Natural killer cell (primary cell): Measurements from ENCODE around the gene CDC42BPG. TPM values are rescaled to one million over a fixed set of nuclear protein-coding genes. Genes with fewer than 3 reads are reported as not detected.

ENCODE experiments used
- ATAC-seq, 3 donors: fragments of 150-1000 bp in 2 of 3; fragments of 200-7000 bp in 1 of 3; cut with Tn5 transposase; 1 replicate in 1 of 3; 2 replicates in 2 of 3; pipeline ENCODE4 v1.10.0; 2021; ENCODE audit warnings: mild to moderate bottlenecking in 2 of 3, moderate library complexity in 2 of 3
- DNase-seq, 2 donors: peaks; one replicate each; pipeline versions ENCODE4 v3.0.0 to v3.0.0-alpha.2; 2013 to 2021; ENCODE audit warnings: mixed read lengths in 1 of 2
- H3K27ac ChIP-seq: one replicate; pipeline ENCODE4 v1.5.1; 2013; ENCODE audit warnings: mild to moderate bottlenecking, low read length
- H3K27me3 ChIP-seq: one replicate; pipeline ENCODE4 v1.6.1; 2013; ENCODE audit warnings: low read length; ENCODE audit not compliant: control insufficient read depth, insufficient read depth
- H3K36me3 ChIP-seq: one replicate; pipeline ENCODE4 v1.6.1; 2013; ENCODE audit warnings: low read length; ENCODE audit not compliant: control insufficient read depth, insufficient read depth
- H3K4me1 ChIP-seq: one replicate; pipeline ENCODE4 v1.6.1; 2013; ENCODE audit warnings: low read length; ENCODE audit not compliant: control insufficient read depth, insufficient read depth
- H3K4me3 ChIP-seq: one replicate; pipeline ENCODE4 v1.5.1; 2013; ENCODE audit warnings: low read length
- H3K9me3 ChIP-seq: one replicate; pipeline ENCODE4 v1.6.1; 2013; ENCODE audit warnings: low read length; ENCODE audit not compliant: control insufficient read depth, insufficient read depth
- H3K27ac Mint-ChIP-seq, 2 donors: one replicate each; pipeline ENCODE4 v1.8.0; 2022; ENCODE audit warnings: mild to moderate bottlenecking in 2 of 2, mixed read lengths in 2 of 2, moderate library complexity in 1 of 2
- H3K27me3 Mint-ChIP-seq, 2 donors: one replicate each; pipeline ENCODE4 v1.8.0; 2022; ENCODE audit warnings: low read depth in 2 of 2, mixed read lengths in 2 of 2
- H3K36me3 Mint-ChIP-seq: one replicate; pipeline ENCODE4 v1.8.0; 2022; ENCODE audit warnings: mixed read lengths
- H3K4me1 Mint-ChIP-seq, 2 donors: one replicate each; pipeline ENCODE4 v1.8.0; 2022; ENCODE audit warnings: mixed read lengths in 2 of 2
- H3K4me3 Mint-ChIP-seq: one replicate; pipeline ENCODE4 v1.8.0; 2022; ENCODE audit warnings: mild to moderate bottlenecking, moderate library complexity, mixed read lengths
- H3K9me3 Mint-ChIP-seq, 2 donors: one replicate each; pipeline ENCODE4 v1.8.0; 2022; ENCODE audit warnings: mixed read lengths in 2 of 2
- CTCF ChIP-seq: fragments of 200-600 bp; IDR thresholded peaks from one replicate; pipeline ENCODE4 v1.8.0; 2022; ENCODE audit warnings: antibody characterized with exemption
- WGBS: methylation state at CpG from one replicate; pipeline ENCODE4 v1.1.7; 2013; ENCODE audit warnings: missing lambda C conversion rate; ENCODE audit not compliant: insufficient coverage; 5-methylcytosine and 5-hydroxymethylcytosine counted together
- intact Hi-C: fragments of 100-400 bp; cut with micrococcal nuclease; formaldehyde crosslinking; loops from one replicate; pipeline ENCODE4 v1.14.2; 2022
- total RNA-seq, 4 donors: library from RNA; stranded (reverse); fragments of 120-200 nt in 1 of 4; gene quantifications; one replicate each; pipeline versions ENCODE4 v1.2.3 to v1.2.4, GENCODE V29; 2013 to 2022

The CDC42BPG gene
- total RNA-seq, 3 donors from 2014 or later (not counting 1 experiment from before 2014, with no cell fraction given) = 8.2 to 12.7 (median 10.7) TPM

- intact Hi-C loops = no loop called here
- WGBS = 95% methylated on average over 24 of the region's 25 CpGs
- H3K9me3 ChIP-seq = no peaks in the 10 kb centered on the region
- peaks cover 19% of the 10 kb centered on the region for H3K36me3 ChIP-seq
- no peaks in the 10 kb centered on the region for H3K4me1 ChIP-seq
- no peak overlapping the region for H3K4me3 ChIP-seq
- no peak for TF ChIP-seq CTCF
- H3K27me3 Mint-ChIP-seq = no peaks in the 10 kb centered on the region
- no peaks in the 10 kb centered on the region for H3K9me3 Mint-ChIP-seq
- no peaks in the 10 kb centered on the region for H3K36me3 Mint-ChIP-seq
- H3K4me3 Mint-ChIP-seq = no peak overlapping the region
- no peak overlapping the region for H3K27ac ChIP-seq
- H3K27ac Mint-ChIP-seq = no peak overlapping the region
- DNase-seq (no peak), ATAC-seq (no peak)
- peaks cover 6 to 10% of the 10 kb centered on the region in 2 donors for H3K4me1 Mint-ChIP-seq
- no peaks in the 10 kb centered on the region for H3K27me3 ChIP-seq
Observed at GRCh38 chr11:64790205-64791095, 54.0 kb downstream of the CDC42BPG start.

GRCh38 chr11:64789331-64790204 is 54.9 kb downstream of the CDC42BPG start:
- Mint-ChIP-seq H3K27me3 (no peaks in the 10 kb centered on the region), H3K36me3 (no peaks in the 10 kb centered on the region), H3K4me3 (no peak overlapping the region), H3K9me3 (no peaks in the 10 kb centered on the region), H3K27ac (no peak overlapping the region), H3K4me1 (peaks cover 6 to 10% of the 10 kb centered on the region in 2 donors)
- ATAC-seq (no peak), DNase-seq (no peak)
- Histone ChIP-seq H3K27me3 (no peaks in the 10 kb centered on the region), H3K4me3 (no peak overlapping the region), H3K9me3 (no peaks in the 10 kb centered on the region), H3K36me3 (peaks cover 19% of the 10 kb centered on the region), H3K27ac (no peak overlapping the region), H3K4me1 (no peaks in the 10 kb centered on the region)
- no peak for TF ChIP-seq CTCF
- 96% methylated on average over 15 of the region's 15 CpGs for WGBS
- intact Hi-C loops = no loop called here

- H3K27me3 Mint-ChIP-seq = no peaks in the 10 kb centered on the region
- 97% methylated on average over 7 of the region's 9 CpGs for WGBS
- Histone ChIP-seq H3K27ac (no peak overlapping the region), H3K36me3 (peaks cover 19% of the 10 kb centered on the region), H3K27me3 (no peaks in the 10 kb centered on the region), H3K4me1 (no peaks in the 10 kb centered on the region), H3K9me3 (no peaks in the 10 kb centered on the region), H3K4me3 (no peak overlapping the region)
- H3K4me1 Mint-ChIP-seq = no peaks in the 10 kb centered on the region
- no peak for TF ChIP-seq CTCF
- intact Hi-C loops = no loop called here
- no peak overlapping the region for H3K27ac Mint-ChIP-seq
- no peaks in the 10 kb centered on the region for H3K36me3 Mint-ChIP-seq
- ATAC-seq (no peak), DNase-seq (no peak)
- no peaks in the 10 kb centered on the region for H3K9me3 Mint-ChIP-seq
- no peak overlapping the region for H3K4me3 Mint-ChIP-seq
Observed at GRCh38 chr11:64788321-64789215, 55.9 kb downstream of the CDC42BPG start.
